A673 (cell line): Measurements from ENCODE around the gene RC3H2. TPM values are rescaled to one million over a fixed set of nuclear protein-coding genes. Genes with fewer than 3 reads are reported as not detected.

ENCODE experiments used
- Bru-seq: library from RNA; stranded (reverse); fragments of 400-500 nt; gene quantifications from one replicate; lab custom pipeline; 2021; lab: Mats Ljungman, UMichigan
- BruChase-seq, 2 experiments: library from RNA; stranded (reverse); fragments of 400-500 nt; gene quantifications; one replicate each; lab custom pipeline; 2021; lab: Mats Ljungman, UMichigan
- BruUV-seq: library from RNA; stranded (reverse); fragments of 400-500 nt; replicated peaks from 2 replicates; lab custom pipeline; 2021; lab: Mats Ljungman, UMichigan
- CTCF ChIA-PET: fragments of 300-600 bp; sonication (Branson Sonifier 250); formaldehyde crosslinking; loops from one replicate; lab custom pipeline; 2022; ENCODE audit warnings: antibody characterized with exemption; lab: Charles Lee
- POLR2A ChIA-PET: fragments of 300-600 bp; sonication (Branson Sonifier 250); formaldehyde crosslinking; loops from one replicate; lab custom pipeline; 2022; ENCODE audit warnings: antibody characterized with exemption; ENCODE audit not compliant: low non-redundant PET; lab: Charles Lee
- DNase-seq: peaks from one replicate; pipeline ENCODE4 v3.0.0-alpha.2; 2015; ENCODE audit warnings: low spot score
- H3K27ac ChIP-seq: fragments of 200-600 bp; sonication (generic); 2 replicates; pipeline ENCODE4 v1.5.1; 2016; ENCODE audit warnings: mixed run types, low read depth, mild to moderate bottlenecking, mixed read lengths, antibody characterized with exemption, low read length; ENCODE audit not compliant: poor library complexity, severe bottlenecking
- H3K27me3 ChIP-seq: fragments of 200-600 bp; sonication (generic); replicated peaks from 2 replicates; pipeline ENCODE4 v1.6.1; 2017; ENCODE audit warnings: mixed run types, low read depth, mild to moderate bottlenecking, mixed read lengths, antibody characterized with exemption, low read length; ENCODE audit not compliant: insufficient read depth, poor library complexity
- H3K36me3 ChIP-seq: fragments of 200-600 bp; sonication (generic); 2 replicates; pipeline ENCODE4 v1.6.1; 2016; ENCODE audit warnings: mixed run types, mild to moderate bottlenecking, mixed read lengths, antibody characterized with exemption, low read length; ENCODE audit not compliant: insufficient read depth, poor library complexity, severe bottlenecking
- H3K4me1 ChIP-seq: fragments of 200-600 bp; sonication (generic); 2 replicates; pipeline ENCODE4 v1.6.1; 2017; ENCODE audit warnings: mixed run types, mild to moderate bottlenecking, mixed read lengths, antibody characterized with exemption, low read length; ENCODE audit not compliant: insufficient read depth, poor library complexity, severe bottlenecking
- H3K4me3 ChIP-seq: fragments of 200-600 bp; sonication (generic); 2 replicates; pipeline ENCODE4 v1.5.1; 2016; ENCODE audit warnings: low read depth, mixed run types, mild to moderate bottlenecking, mixed read lengths, low read length; ENCODE audit not compliant: poor library complexity, severe bottlenecking
- H3K9me3 ChIP-seq: fragments of 200-600 bp; sonication (generic); 2 replicates; pipeline ENCODE4 v1.6.1; 2016; ENCODE audit warnings: mixed run types, low read depth, mild to moderate bottlenecking, mixed read lengths, antibody characterized with exemption, low read length; ENCODE audit not compliant: poor library complexity, severe bottlenecking
- CTCF ChIP-seq: fragments of 300-800, 200-600 bp; sonication (generic); conservative IDR thresholded peaks from 2 replicates; pipeline ENCODE4 v1.5.1; 2017; ENCODE audit warnings: low read depth, mild to moderate bottlenecking, antibody characterized with exemption, low read length, moderate library complexity, mixed read lengths
- EZH2 ChIP-seq: fragments of 200-600 bp; sonication (generic); IDR thresholded peaks from 2 replicates; pipeline ENCODE4 v1.6.1; 2017; ENCODE audit warnings: borderline replicate concordance, low read depth, mild to moderate bottlenecking, mixed read lengths, antibody characterized with exemption, low read length; ENCODE audit not compliant: poor library complexity, severe bottlenecking
- intact Hi-C: fragments of 100-400 bp; cut with micrococcal nuclease; formaldehyde crosslinking; loops from one replicate; pipeline ENCODE4 v1.10.0; 2022; ENCODE audit not compliant: unreplicated experiment
- long read RNA-seq: library from polyadenylated mRNA; stranded (forward); transcript quantifications from one replicate; pipeline ENCODE4 v2.0.0, GENCODE V29; 2022
- total RNA-seq: library from RNA; stranded (reverse); gene quantifications from 2 replicates; pipeline ENCODE4 v1.2.3, GENCODE V29; 2021

Gene RC3H2
- total RNA-seq (70.2 and 71.1 TPM in 2 replicates), Bru-seq, nascent RNA (percentile 89 among the genes with signal in this experiment), BruChase-seq, experiment 1, labeled RNA remaining after a 2-hour chase (percentile 94 among the genes with signal in this experiment), BruChase-seq, experiment 2, labeled RNA remaining after a 6-hour chase (percentile 96 among the genes with signal in this experiment)
- long read RNA-seq, full-length matches to known transcripts = 15 of 38 reads
- long read RNA-seq, partial matches to known transcripts = 6 of 38 reads
- long read RNA-seq, other reads (novel, unspliced or antisense) = 17 of 38 reads

DNA sequence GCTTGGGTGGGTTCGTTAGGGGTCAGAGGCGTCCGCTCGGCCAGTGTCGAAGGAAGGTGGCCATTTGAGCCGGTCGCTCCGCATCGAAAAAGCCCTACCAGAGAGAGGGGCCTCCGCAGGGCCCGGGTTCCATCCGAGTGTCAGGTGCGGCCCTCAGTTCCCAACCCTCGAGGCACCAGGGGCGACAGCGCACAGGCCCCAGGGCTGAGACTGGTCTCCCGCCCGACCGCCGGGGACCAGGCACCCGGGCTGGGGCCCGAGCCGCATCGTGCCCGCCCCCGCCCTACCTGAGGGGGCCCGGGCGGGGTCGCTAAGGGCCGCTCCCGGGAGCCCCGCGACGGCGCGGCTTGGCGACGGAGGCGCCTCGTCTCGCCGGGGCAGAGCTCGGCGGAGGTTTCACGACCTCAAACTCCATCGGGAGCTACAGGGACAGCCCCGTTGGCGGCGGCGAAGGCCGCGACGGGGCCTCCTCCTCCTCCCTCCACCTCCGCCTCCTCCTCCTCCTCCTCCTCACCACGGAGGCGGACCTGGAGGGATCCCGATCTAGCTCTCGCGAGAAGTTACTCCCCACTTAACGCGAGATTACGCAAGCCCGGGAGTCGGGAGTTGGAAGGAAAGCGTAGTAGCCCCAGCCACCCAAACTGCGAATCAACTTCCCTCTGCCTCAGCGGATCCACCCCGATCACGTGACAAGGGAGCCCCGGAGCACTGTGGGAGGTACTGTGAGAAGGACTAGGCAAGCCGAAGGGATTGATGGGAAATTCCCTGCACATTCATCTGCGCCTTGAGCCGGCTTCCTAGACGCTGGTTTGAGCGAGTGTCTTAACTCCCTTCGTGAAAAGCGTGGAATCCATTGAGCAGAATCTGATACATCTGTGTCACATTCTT lies at the start of gene RC3H2:
Gene RC3H2 (minus strand): TSS at position 537 of the 888 bp plus-strand sequence. CDS start 7,850 bp downstream, outside the sequence.
- Histone ChIP-seq H3K4me1 (peaks cover 16% of the 10 kb centered on the region), H3K9me3 (no peaks in the 10 kb centered on the region), H3K27ac (peak within 1 kb of the TSS; percentile 94), H3K27me3 (no peaks in the 10 kb centered on the region), H3K36me3 (no peaks in the 10 kb centered on the region), H3K4me3 (peak within 1 kb of the TSS; percentile 77)
- BruUV-seq = no TSS peak
- intact Hi-C loops = no loop called here
- DNase-seq = peak; percentile 100
- ChIA-PET CTCF (no interaction called here), POLR2A (interaction anchor here (0.5 to 0.6 kb wide), 3 partner anchors 27 to 402 kb away, joined by 3 to 7 read pairs (median 3); no protein-coding TSS in a partner anchor)
- TF ChIP-seq EZH2 (no peak), CTCF (no peak)

- BruUV-seq = no TSS peak
- Histone ChIP-seq H3K36me3 (peaks cover 6% of the 10 kb centered on the region), H3K9me3 (no peaks in the 10 kb centered on the region), H3K4me1 (peaks cover 5% of the 10 kb centered on the region), H3K4me3 (no peak overlapping the region), H3K27ac (no peak overlapping the region), H3K27me3 (no peaks in the 10 kb centered on the region)
- no peak for TF ChIP-seq CTCF
- no peak for TF ChIP-seq EZH2
- intact Hi-C loops = no loop called here
- CTCF ChIA-PET = no interaction called here
- POLR2A ChIA-PET = no interaction called here
- DNase-seq = no peak
Observed at GRCh38 chr9:122954253-122954691, 49.1 kb upstream of the RC3H2 start.

DNA sequence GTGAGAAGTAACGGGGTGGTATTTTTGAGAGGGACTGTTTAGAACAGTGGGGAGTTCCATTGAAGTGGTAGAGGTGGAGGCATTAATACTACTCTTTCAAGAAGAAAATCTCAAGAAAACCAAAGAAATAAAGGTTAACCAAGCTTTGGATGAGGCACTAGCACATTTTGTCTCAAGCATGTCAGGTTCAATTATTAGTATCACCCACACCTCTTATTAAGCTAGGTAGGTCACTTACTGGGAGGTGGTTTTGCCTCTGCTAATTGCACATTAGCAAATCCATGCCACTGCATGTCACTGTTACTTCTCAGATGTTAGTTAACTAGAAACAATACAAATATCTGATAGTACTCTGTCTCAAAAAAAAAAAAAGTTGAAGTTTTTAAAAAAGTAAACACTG lies 45.9 kb upstream of the RC3H2 start:
- Histone ChIP-seq H3K4me1 (peaks cover 26% of the 10 kb centered on the region), H3K27me3 (no peaks in the 10 kb centered on the region), H3K36me3 (no peaks in the 10 kb centered on the region), H3K4me3 (no peak overlapping the region), H3K27ac (no peak overlapping the region), H3K9me3 (no peaks in the 10 kb centered on the region)
- ChIA-PET POLR2A (no interaction called here), CTCF (no interaction called here)
- no TSS peak for BruUV-seq
- no peak for DNase-seq
- no peak for TF ChIP-seq EZH2
- no peak for TF ChIP-seq CTCF
- intact Hi-C loops = no loop called here
